ENCODE measurements around the gene SLC12A1. TPM values are rescaled to one million over a fixed set of nuclear protein-coding genes. Genes with fewer than 3 reads are reported as not detected.

Gene SLC12A1
- total and polyA plus RNA-seq, 7 donors: 0.03 TPM; not detected in 6

DNA sequence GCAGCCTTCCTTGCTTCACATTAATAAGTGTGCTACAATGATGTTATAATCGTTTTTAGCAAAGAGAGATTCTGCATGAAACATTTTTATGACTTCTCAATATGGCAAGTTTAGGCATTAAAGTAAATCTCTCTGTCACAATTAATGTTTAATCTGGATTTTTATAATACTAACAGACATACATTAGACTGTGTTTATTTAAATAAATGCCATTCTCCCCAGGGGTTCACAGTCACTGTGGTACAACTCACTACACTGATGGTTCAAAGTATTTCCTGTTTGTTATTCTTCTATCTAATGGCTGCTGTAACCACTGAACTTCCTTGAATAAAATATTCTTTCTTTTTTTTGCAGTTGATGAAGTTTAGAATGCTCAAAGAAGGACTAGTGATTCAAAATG, 59.0 kb downstream of the SLC12A1 start:
- intact Hi-C loops (cut with DNase I): no loop called here
- no peak for DNase-seq
- Histone ChIP-seq H3K27me3 (no peaks in the 10 kb centered on the region), H3K27ac (no peak overlapping the region), H3K9me3 (no peaks in the 10 kb centered on the region), H3K36me3 (no peaks in the 10 kb centered on the region), H3K4me1 (no peaks in the 10 kb centered on the region), H3K4me3 (no peak overlapping the region)
- WGBS, 2 donors: 13 to 45% methylated on average over 1 of the region's 1 CpG
- TF ChIP-seq, protein P1, sequence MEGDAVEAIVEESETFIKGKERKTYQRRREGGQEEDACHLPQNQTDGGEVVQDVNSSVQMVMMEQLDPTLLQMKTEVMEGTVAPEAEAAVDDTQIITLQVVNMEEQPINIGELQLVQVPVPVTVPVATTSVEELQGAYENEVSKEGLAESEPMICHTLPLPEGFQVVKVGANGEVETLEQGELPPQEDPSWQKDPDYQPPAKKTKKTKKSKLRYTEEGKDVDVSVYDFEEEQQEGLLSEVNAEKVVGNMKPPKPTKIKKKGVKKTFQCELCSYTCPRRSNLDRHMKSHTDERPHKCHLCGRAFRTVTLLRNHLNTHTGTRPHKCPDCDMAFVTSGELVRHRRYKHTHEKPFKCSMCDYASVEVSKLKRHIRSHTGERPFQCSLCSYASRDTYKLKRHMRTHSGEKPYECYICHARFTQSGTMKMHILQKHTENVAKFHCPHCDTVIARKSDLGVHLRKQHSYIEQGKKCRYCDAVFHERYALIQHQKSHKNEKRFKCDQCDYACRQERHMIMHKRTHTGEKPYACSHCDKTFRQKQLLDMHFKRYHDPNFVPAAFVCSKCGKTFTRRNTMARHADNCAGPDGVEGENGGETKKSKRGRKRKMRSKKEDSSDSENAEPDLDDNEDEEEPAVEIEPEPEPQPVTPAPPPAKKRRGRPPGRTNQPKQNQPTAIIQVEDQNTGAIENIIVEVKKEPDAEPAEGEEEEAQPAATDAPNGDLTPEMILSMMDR (IDR thresholded peaks at IDR 0.05): no peak
- no peak for TF ChIP-seq EP300 (IDR thresholded peaks at IDR 0.05)
- no peak for TF ChIP-seq POLR2A (IDR thresholded peaks at IDR 0.05)
- no peak for TF ChIP-seq POLR2AphosphoS5 (IDR thresholded peaks at IDR 0.05)

DNA sequence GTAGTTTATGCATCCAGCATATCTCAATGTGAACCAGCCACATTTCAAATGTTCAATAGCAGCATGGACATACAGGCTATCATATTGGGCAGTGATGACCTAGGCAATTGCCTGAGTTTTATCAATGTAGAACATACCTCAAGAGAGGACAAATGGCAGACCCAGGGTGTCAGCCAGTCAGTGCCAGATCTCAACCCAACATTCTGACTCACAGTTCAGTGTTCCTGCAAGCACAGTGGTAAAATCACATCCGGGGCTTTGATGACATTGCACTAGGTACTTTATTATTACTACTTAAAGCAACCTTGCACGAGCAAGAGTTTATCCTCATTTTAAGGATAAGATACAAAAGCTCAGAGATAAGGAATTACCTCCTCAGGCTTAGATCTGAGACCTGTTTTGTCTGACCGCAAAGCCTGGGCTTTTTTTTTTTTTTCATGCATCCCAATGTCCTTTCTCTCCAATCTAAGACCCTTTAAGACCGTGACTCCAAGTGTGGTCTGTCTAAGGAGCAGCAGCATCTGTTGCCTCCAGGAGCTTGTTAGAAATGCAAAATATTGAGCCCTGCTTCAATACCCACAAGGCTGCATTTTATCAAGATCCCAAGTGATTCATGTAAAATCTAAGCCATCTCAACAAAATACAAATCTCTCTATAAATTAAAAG, 60.1 kb downstream of the SLC12A1 start:
- intact Hi-C loops (cut with DNase I): no loop called here
- 52 to 74% methylated on average over 4 of the region's 4 CpGs for WGBS, 2 donors
- no peaks in the 10 kb centered on the region for H3K36me3 ChIP-seq
- H3K4me1 ChIP-seq: no peaks in the 10 kb centered on the region
- no peaks in the 10 kb centered on the region for H3K9me3 ChIP-seq
- no peak overlapping the region for H3K27ac ChIP-seq
- H3K4me3 ChIP-seq: no peak overlapping the region
- no peak for DNase-seq
- no peaks in the 10 kb centered on the region for H3K27me3 ChIP-seq
- no peak for TF ChIP-seq POLR2A (IDR thresholded peaks at IDR 0.05)
- TF ChIP-seq, protein P1 (IDR thresholded peaks at IDR 0.05): no peak
- TF ChIP-seq EP300 (IDR thresholded peaks at IDR 0.05): no peak
- no peak for TF ChIP-seq POLR2AphosphoS5 (IDR thresholded peaks at IDR 0.05)

DNA sequence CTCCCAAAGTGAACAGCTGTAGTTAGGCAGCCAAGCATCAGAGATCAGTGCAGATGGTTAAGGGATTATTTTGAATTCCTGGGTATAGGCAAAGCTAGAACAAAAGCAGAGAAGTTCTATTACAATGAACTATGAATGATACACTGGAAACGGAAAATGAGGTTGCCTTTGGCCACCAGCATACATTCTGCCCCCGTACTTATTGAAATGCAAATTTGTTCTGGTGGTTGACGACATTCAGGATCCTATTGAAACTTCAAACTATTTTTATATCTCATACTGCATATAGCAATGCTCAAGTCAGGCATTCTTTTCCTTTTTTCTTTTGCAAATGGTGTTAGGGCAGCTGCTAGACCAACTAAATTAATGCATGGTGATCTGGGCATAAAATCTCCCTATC, 61.7 kb downstream of the SLC12A1 start:
- intact Hi-C loops (cut with DNase I): no loop called here
- no peaks in the 10 kb centered on the region for H3K27me3 ChIP-seq
- H3K9me3 ChIP-seq: no peaks in the 10 kb centered on the region
- no peak overlapping the region for H3K4me3 ChIP-seq
- no peaks in the 10 kb centered on the region for H3K36me3 ChIP-seq
- WGBS, 2 donors: 87 to 89% methylated on average over 3 of the region's 3 CpGs
- H3K4me1 ChIP-seq: no peaks in the 10 kb centered on the region
- no peak overlapping the region for H3K27ac ChIP-seq
- no peak for TF ChIP-seq EP300 (IDR thresholded peaks at IDR 0.05)
- TF ChIP-seq POLR2A (IDR thresholded peaks at IDR 0.05): no peak
- TF ChIP-seq, protein P1 (IDR thresholded peaks at IDR 0.05): no peak
- TF ChIP-seq POLR2AphosphoS5 (IDR thresholded peaks at IDR 0.05): no peak
- DNase-seq: no peak

DNA sequence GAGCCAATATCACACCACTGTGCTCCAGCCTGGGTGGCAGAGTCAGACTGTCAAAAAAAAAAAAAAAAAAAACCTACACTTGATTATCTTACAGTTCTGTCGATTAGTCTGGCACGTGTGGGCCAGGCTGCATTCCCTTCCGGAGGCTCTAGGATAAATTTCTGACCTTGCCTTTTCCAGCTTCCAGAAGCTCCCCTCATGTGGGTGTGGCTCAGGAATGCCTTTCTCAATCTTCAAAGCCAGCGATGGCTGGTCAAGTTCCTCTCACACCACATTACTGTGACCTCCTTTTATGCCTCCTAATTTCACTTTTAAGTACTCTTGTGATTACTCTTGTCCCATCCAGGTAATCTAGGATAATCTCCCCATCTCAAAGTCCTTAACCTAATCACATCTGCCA, 66.9 kb downstream of the SLC12A1 start:
- Histone ChIP-seq H3K36me3 (no peaks in the 10 kb centered on the region), H3K9me3 (no peaks in the 10 kb centered on the region), H3K4me1 (no peaks in the 10 kb centered on the region), H3K27me3 (no peaks in the 10 kb centered on the region), H3K4me3 (no peak overlapping the region), H3K27ac (no peak overlapping the region)
- DNase-seq: no peak
- WGBS, 2 donors: 59 to 69% methylated on average over 4 of the region's 4 CpGs
- TF ChIP-seq POLR2A (IDR thresholded peaks at IDR 0.05) (no peak), POLR2AphosphoS5 (IDR thresholded peaks at IDR 0.05) (no peak)
- TF ChIP-seq, protein P1 (IDR thresholded peaks at IDR 0.05): no peak
- intact Hi-C loops (cut with DNase I): no loop called here

DNA sequence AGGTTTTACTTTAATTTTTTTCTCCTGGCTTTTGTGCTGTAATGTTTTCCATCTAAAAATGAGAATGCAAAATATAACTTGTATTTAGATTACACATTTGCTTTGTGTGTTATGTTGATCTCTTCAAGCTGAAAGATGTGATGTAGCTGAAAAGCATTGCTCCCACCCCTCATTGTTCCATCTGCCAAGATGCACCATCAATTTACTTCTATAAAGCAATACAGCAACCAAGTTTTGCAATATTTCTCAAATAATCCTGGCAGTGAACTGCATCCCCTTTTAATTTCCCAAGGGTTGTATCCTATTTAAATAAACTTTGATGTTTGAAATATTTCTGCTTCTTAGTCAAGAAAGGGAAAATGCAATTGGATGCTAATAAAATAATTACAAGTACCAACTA, 72.6 kb downstream of the SLC12A1 start:
- Histone ChIP-seq H3K9me3 (no peaks in the 10 kb centered on the region), H3K27ac (no peak overlapping the region), H3K4me3 (no peak overlapping the region), H3K27me3 (no peaks in the 10 kb centered on the region), H3K4me1 (peaks cover 0 to 12% (median 8%) of the 10 kb centered on the region in 4 donors), H3K36me3 (no peaks in the 10 kb centered on the region)
- DNase-seq: no peak
- intact Hi-C loops (cut with DNase I): no loop called here
- no peak for TF ChIP-seq POLR2A (IDR thresholded peaks at IDR 0.05)
- TF ChIP-seq, protein P1 (IDR thresholded peaks at IDR 0.05): no peak
- TF ChIP-seq POLR2AphosphoS5 (IDR thresholded peaks at IDR 0.05): no peak
- no peak for TF ChIP-seq EP300 (IDR thresholded peaks at IDR 0.05)
